HCT116 (cell line): ENCODE measurements around the gene TBX2.

Source experiments
- CTCF ChIP-seq, 3 experiments: fragments of 200-600 bp in 1 of 3; sonication (generic) in 1 of 3; IDR thresholded peaks in 2 of 3; conservative IDR thresholded peaks in 1 of 3; 2 replicates each; pipeline ENCODE4 v1.5.1; 2012 to 2017; ENCODE audit warnings: low read depth in 2 of 3, low read length in 2 of 3, antibody characterized with exemption in 1 of 3, borderline replicate concordance in 1 of 3, control low read depth in 1 of 3, mild to moderate bottlenecking in 1 of 3, mixed read lengths in 1 of 3, mixed run types in 1 of 3, moderate library complexity in 1 of 3; ENCODE audit not compliant: insufficient read depth in 1 of 3
- EGR1 ChIP-seq: IDR thresholded peaks from 2 replicates; pipeline ENCODE4 v1.6.1; 2012; ENCODE audit warnings: low read depth
- EZH2 ChIP-seq: fragments of 200-600 bp; sonication (generic); IDR thresholded peaks from 2 replicates; pipeline ENCODE4 v1.6.1; 2017; ENCODE audit warnings: antibody characterized with exemption, mixed run types
- POLR2A ChIP-seq: IDR thresholded peaks from 2 replicates; pipeline ENCODE4 v1.7.0; 2011; ENCODE audit warnings: borderline replicate concordance; ENCODE audit not compliant: insufficient read depth, insufficient read length; ENCODE audit errors: extremely low read depth
- POLR2AphosphoS5 ChIP-seq: IDR thresholded peaks from 2 replicates; pipeline ENCODE4 v1.6.1; 2011; ENCODE audit warnings: mild to moderate bottlenecking, low read depth, low read length, moderate library complexity
- RAD21 ChIP-seq: IDR thresholded peaks from 2 replicates; pipeline ENCODE4 v1.6.1; 2012; ENCODE audit warnings: low read depth, mild to moderate bottlenecking
- SIN3A ChIP-seq: IDR thresholded peaks from 2 replicates; pipeline ENCODE4 v1.6.1; 2012; ENCODE audit warnings: low read depth
- ZBTB33 ChIP-seq: IDR thresholded peaks from 2 replicates; pipeline ENCODE4 v1.6.1; 2011; ENCODE audit warnings: mild to moderate bottlenecking, low read length, moderate library complexity; ENCODE audit not compliant: insufficient replicate concordance; ENCODE audit errors: extremely low read depth

- no peak for TF ChIP-seq RAD21
- no peak for TF ChIP-seq CTCF (IDR thresholded peaks at IDR 0.05 in 2 of 3, conservative IDR thresholded peaks at IDR 0.05 in 1 of 3; ENCODE audit: borderline replicate concordance in 1 of 3, insufficient read depth in 1 of 3, low read depth in 2 of 3, low read length in 2 of 3)
- no peak for TF ChIP-seq POLR2A
- no peak for TF ChIP-seq EGR1
- no peak for TF ChIP-seq ZBTB33
- no peak for TF ChIP-seq SIN3A
- no peak for TF ChIP-seq POLR2AphosphoS5
- no peak for TF ChIP-seq EZH2
Measured at GRCh38 chr17:61458421-61459141, 58.9 kb downstream of the TBX2 start.
